DND-41 (cell line): ENCODE measurements around the gene UBE2V1.

Source experiments
- ATAC-seq: fragments of 200-7000 bp; cut with Tn5 transposase; 3 replicates; pipeline ENCODE4 v1.9.1; 2021; ENCODE audit warnings: low read depth; ENCODE audit not compliant: insufficient read depth
- DNase-seq: peaks from one replicate; pipeline ENCODE4 v3.0.0-alpha.2; 2020
- H2AFZ ChIP-seq: 2 replicates; pipeline ENCODE4 v1.6.0; 2012; ENCODE audit warnings: low read depth, low read length
- H3K27ac ChIP-seq: 2 replicates; pipeline ENCODE4 v1.5.1; 2012; ENCODE audit warnings: low read length, inconsistent platforms
- H3K27me3 ChIP-seq: fragments of 200-600 bp; sonication (generic); 2 replicates; pipeline ENCODE4 v1.6.0; 2012; ENCODE audit warnings: low read length, mild to moderate bottlenecking, inconsistent platforms; ENCODE audit not compliant: insufficient read depth, poor library complexity
- H3K36me3 ChIP-seq: 2 replicates; pipeline ENCODE4 v1.5.1; 2012; ENCODE audit warnings: low read length, inconsistent platforms; ENCODE audit not compliant: insufficient read depth
- H3K4me1 ChIP-seq: 2 replicates; pipeline ENCODE4 v1.5.1; 2012; ENCODE audit warnings: mild to moderate bottlenecking, low read length; ENCODE audit not compliant: insufficient read depth
- H3K4me2 ChIP-seq: 2 replicates; pipeline ENCODE4 v1.6.0; 2012; ENCODE audit warnings: mild to moderate bottlenecking, moderate library complexity, low read length, inconsistent platforms; ENCODE audit not compliant: insufficient read depth
- H3K4me3 ChIP-seq, 2 experiments: fragments of 200-600 bp in 1 of 2; shearing (Covaris generic) in 1 of 2; 2 replicates each; pipeline ENCODE4 v1.5.1; 2012 to 2016; ENCODE audit warnings: inconsistent platforms in 2 of 2, low read length in 2 of 2, mild to moderate bottlenecking in 2 of 2, low read depth in 1 of 2, moderate library complexity in 1 of 2
- H3K79me2 ChIP-seq: 2 replicates; pipeline ENCODE4 v1.6.0; 2012; ENCODE audit warnings: low read length, inconsistent platforms; ENCODE audit not compliant: insufficient read depth
- H3K9ac ChIP-seq: 2 replicates; pipeline ENCODE4 v1.6.0; 2012; ENCODE audit warnings: low read depth, mild to moderate bottlenecking, inconsistent platforms, low read length, moderate library complexity
- H3K9me3 ChIP-seq: 2 replicates; pipeline ENCODE4 v1.5.1; 2012; ENCODE audit warnings: low read length, moderate library complexity, mild to moderate bottlenecking, inconsistent platforms; ENCODE audit not compliant: insufficient read depth, severe bottlenecking
- H4K20me1 ChIP-seq: 2 replicates; pipeline ENCODE4 v1.6.0; 2012; ENCODE audit warnings: low read length; ENCODE audit not compliant: insufficient read depth
- CTCF ChIP-seq: IDR thresholded peaks from 2 replicates; pipeline ENCODE4 v1.5.1; 2012; ENCODE audit warnings: borderline replicate concordance, low read length, moderate library complexity, mild to moderate bottlenecking; ENCODE audit not compliant: poor library complexity, severe bottlenecking; ENCODE audit errors: extremely low read depth
- EZH2 ChIP-seq: IDR thresholded peaks from 3 replicates; pipeline ENCODE4 v1.6.1; 2012; ENCODE audit warnings: borderline replicate concordance, low read depth, mild to moderate bottlenecking, moderate library complexity, low read length, inconsistent platforms; ENCODE audit not compliant: severe bottlenecking

Gene UBE2V1

DNA sequence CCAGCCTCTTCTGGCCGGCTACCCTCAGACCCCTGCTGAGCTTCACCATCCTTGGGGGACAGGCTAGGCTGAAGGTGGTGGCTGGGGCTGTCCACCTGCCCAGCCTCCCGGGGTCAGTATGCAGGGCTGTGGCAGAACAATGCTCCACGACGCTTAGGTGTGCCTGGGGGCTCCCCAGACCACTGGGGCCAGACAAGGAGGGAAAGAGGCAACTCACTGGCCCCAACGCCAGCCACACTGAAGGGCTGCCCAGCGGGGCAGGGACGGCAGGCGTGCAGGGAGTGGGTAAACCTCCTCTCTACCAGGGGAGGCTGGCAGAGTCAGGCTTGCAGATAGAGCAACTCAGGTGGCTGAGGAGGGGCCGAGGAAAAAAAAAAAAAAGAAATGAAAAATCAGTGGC lies 11.5 kb upstream of the UBE2V1 start:
- Histone ChIP-seq H3K4me3 (no peak overlapping the region), H3K9ac (no peak overlapping the region), H3K4me1 (no peaks in the 10 kb centered on the region), H4K20me1 (peaks cover 8% of the 10 kb centered on the region; the same call in 1 of the 2 replicates), H3K4me2 (no peak overlapping the region), H3K79me2 (no peaks in the 10 kb centered on the region), H3K27me3 (no peaks in the 10 kb centered on the region), H2AFZ (no peak overlapping the region), H3K27ac (no peak overlapping the region), H3K36me3 (peaks cover 60% of the 10 kb centered on the region), H3K9me3 (no peaks in the 10 kb centered on the region)
- TF ChIP-seq CTCF (no peak), EZH2 (no peak)
- ATAC-seq (no peak), DNase-seq (no peak)

- Histone ChIP-seq H3K9ac (no peak overlapping the region), H3K27ac (no peak overlapping the region), H3K4me3 (no peak overlapping the region), H4K20me1 (peaks cover 8% of the 10 kb centered on the region; the same call in 1 of the 2 replicates), H3K27me3 (no peaks in the 10 kb centered on the region), H3K9me3 (no peaks in the 10 kb centered on the region), H3K4me1 (no peaks in the 10 kb centered on the region), H2AFZ (no peak overlapping the region), H3K36me3 (peaks cover 49% of the 10 kb centered on the region), H3K4me2 (no peak overlapping the region), H3K79me2 (no peaks in the 10 kb centered on the region)
- DNase-seq: no peak
- no peak for TF ChIP-seq EZH2
- no peak for TF ChIP-seq CTCF
- ATAC-seq: no peak
Measured at GRCh38 chr20:50123418-50123817, 10.5 kb upstream of the UBE2V1 start.

DNA sequence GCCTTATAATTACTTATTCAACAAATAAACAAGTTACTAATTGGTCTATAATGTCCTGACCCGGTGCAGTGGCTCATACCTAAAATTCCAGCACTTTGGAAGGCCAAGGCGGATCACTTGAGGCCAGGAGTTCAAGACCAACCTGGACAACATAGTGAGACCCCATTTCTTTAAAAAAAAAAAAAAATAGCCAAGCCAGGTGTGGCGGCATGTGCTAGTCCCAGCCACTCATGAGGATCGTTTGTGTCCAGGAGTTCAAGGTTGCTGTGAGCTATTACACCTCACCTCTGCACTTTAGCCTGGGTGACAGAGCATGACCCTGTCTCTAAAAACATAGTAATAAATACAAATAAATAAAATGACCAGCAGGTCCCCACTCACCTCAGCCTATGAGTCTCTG lies 9.8 kb upstream of the UBE2V1 start:
- Histone ChIP-seq H3K4me2 (no peak overlapping the region), H3K9ac (no peak overlapping the region), H3K36me3 (peaks cover 43% of the 10 kb centered on the region), H3K4me3 (no peak overlapping the region), H3K9me3 (no peaks in the 10 kb centered on the region), H2AFZ (no peak overlapping the region), H3K27me3 (no peaks in the 10 kb centered on the region), H3K4me1 (no peaks in the 10 kb centered on the region), H3K79me2 (no peaks in the 10 kb centered on the region), H4K20me1 (peaks cover 7% of the 10 kb centered on the region; the same call in 1 of the 2 replicates), H3K27ac (no peak overlapping the region)
- no peak for DNase-seq
- TF ChIP-seq EZH2: no peak
- no peak for TF ChIP-seq CTCF
- no peak for ATAC-seq

GRCh38 chr20:50121858-50122271 lies 8.9 kb upstream of the UBE2V1 start:
- H3K9me3 ChIP-seq: no peaks in the 10 kb centered on the region
- DNase-seq (no peak), ATAC-seq (no peak)
- no peak overlapping the region for H3K4me3 ChIP-seq
- no peak overlapping the region for H2AFZ ChIP-seq
- H3K4me2 ChIP-seq: no peak overlapping the region
- no peak overlapping the region for H3K27ac ChIP-seq
- no peak overlapping the region for H3K9ac ChIP-seq
- no peaks in the 10 kb centered on the region for H3K4me1 ChIP-seq
- peaks cover 34% of the 10 kb centered on the region for H3K36me3 ChIP-seq
- H4K20me1 ChIP-seq: peaks cover 6% of the 10 kb centered on the region; the same call in 1 of the 2 replicates
- TF ChIP-seq CTCF (no peak), EZH2 (no peak)
- H3K79me2 ChIP-seq: no peaks in the 10 kb centered on the region
- no peaks in the 10 kb centered on the region for H3K27me3 ChIP-seq
